Kidney capillary endothelial cell (primary cell): ENCODE results near the gene GP5.

Experiments used
- DNase-seq: peaks from one replicate; pipeline ENCODE4 v3.0.0-alpha.2; 2018; ENCODE audit warnings: low spot score

GP5 gene

DNA sequence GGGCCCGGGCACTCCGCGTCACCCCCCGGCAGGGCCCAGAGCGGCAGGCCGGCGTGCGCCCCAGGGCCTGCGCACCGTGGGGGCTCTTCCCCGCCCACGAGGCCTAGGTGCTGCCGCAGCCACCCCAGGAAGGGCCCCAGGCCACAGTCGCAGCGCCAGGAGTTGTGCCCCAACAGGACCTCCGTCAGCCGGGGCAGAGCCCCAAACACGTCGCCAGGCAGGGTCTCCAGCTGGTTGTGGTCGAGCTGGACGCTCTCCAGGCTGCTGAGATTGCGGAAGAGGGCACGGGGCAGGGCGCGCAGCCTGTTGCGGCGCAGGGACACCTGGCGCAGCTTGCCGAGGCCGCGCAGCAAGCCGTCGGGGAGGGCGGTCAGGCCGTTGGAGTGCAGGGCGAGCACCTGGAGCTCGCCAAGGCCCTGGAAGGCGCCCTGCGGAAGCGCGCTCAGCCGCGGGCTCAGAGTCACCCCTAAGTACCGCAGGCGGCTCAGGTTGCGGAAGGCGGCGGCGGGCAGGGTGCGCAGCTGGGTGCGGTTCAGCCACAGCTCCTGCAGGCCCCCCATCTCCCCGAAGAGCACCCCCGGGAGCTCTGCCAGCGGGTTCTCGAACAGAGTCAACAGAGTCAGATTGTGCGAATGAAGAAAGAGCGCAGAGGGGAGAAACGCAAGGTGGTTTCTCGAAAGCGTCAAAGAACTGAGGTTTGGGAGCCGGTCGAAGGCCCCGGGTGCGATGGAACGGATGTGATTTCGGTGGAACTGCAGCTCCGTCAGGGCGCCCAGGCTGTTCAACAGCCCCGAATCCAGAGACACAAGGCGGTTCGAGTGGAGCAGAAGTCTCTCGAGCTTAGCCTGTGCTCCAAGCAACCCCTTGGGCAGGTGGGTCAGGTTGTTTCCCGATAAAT, 2.0 kb downstream of the GP5 start:
- no peak for DNase-seq

DNA sequence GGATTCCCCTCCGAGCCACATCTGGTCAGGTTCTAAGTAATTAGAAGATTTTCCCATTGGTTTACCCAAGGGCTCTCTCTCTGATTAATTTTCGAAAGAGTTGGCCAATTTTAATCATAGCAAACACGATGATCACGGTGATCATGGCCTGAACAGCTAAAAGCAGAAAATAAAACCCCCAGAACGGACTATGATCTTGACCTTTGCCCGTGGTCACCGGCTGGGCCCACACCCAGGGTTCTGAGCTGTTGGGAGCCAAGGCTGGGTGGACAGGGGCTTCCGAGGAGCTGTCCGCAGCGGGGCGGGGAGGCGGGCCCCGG, 2.6 kb downstream of the GP5 start:
- DNase-seq: no peak

DNA sequence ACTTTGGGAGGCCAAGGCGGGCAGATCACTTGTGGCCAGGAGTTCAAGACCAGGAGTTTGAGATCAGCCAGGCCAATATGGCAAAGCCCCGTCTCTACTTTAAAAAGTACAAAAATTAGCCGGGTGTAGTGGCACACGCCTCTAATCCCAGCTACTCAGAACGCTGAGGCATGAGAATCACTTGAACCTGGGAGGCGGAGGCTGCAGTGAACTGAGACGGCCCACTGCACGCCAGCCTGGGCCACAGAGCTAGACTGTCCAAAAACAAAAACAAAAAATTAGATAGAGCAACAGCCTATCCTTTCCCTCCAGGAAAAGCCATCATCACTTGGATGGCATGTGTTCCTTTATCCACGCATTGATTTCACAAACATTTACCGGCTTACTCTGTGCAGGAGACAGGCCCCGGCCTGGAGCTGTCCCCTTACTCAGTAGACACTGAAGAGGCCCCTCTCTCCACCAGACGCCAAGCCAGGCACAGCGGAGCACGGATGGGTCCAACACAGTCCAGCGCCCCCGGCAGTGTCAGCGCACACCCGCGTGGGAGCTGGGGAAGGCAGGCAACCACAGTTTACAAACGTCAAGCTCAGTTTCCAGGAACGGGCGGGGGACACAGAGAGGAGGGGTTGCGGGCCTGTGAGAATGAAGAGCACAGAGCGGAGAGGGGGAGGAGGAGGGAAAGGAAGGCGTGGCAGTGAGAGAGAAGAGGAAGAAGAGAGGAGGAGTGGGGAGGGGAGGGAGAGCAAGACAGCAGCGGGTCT, 3.1 kb downstream of the GP5 start:
- no peak for DNase-seq

DNA sequence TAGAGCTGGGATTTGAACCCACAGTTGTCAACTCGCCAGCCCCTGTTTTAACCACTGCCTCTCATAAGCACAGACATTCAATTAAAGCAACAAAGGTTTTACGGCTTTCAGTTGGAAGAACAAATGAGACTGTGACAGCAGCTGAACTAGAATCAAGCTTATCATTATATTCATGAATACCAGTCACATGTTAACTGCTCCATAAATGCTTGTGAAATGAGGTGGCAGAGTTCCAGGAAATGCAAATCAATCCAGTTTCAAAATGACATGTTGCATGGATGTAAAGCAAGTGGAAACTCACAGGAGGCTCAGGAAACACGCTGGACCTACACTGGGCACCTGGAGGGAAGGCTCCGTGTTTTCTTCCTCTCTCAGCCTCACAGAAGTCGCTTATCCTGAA, 3.9 kb downstream of the GP5 start:
- DNase-seq: no peak

DNA sequence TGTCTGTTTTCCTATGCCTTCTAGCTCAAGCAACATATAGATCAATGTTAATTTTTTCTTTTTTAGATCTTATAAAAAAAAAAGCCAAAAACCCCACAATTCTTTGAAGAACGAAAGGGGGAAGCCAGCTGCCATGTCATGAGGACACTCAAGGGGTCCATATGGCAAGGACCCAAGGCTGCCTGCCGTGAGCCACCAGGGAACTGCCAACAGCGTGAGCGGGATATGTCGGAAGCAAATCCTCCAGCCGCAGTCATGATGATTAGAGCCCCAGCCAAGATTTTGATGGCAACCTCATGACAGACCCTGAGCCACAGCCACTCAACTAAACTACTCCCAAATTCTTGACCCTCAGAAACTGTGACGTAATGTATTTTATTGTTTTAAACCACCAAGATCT, 6.5 kb downstream of the GP5 start:
- no peak for DNase-seq

DNA sequence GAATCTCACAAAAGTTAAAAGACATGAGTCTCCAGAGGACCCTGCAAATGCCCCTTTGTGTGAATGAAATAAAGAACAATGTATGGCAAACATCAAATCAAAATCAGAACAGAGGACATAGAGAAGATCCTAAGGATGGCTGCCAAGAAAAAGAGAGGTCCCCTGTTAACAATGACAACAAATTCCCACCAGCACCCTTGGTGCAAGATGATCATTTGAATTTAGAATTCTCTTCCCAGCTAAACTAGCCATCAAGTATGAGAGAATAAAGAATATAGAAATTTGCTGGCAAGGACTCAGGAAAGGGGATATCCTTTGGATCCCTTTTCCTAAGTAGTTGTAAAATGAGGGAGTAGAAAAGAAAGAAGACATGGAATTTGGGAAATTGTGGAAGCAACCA, 8.2 kb downstream of the GP5 start:
- no peak for DNase-seq

DNA sequence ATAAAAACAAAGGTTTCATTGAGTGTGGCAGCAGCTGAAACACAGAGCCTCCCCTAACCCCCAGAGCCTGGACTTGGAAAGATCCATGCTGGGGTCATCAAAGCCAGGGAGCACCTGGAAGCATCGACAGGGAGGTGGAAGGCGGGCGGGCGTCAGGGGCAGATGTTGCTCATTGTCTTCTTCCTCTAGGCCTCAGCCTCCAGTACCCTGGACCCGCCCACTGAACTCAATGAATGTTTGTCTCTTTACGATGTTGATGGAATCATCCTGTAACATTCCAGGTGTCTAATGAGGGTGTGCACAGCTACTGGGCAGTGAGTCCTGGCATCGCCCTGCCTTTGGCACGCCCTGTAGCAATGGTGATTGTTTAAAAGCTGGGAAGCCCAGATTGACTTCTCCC, 9.8 kb downstream of the GP5 start:
- no peak for DNase-seq

DNA sequence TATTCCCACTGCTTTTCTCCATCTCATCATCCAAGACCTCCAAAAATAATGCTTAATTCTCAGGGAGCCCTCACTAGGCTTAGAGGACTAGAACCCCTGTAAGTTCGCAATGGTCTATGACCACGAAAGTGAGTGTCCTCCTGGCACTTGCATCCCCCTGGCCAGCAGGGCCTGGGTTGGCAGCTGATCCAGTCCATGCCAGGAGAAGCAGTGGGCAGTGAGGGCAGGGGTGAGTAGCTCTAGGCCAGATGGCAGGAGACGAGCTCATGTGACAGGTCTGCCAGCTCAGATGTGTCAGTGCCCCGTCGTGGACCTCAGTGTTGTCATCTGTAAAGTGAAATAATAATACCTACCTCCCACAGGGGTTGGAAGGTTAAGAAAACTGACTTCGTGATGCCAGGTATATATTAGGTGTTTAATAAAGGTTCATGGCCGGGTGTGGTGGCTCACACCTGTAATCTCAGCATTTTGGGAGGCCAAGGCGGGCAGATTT, 11.1 kb downstream of the GP5 start:
- no peak for DNase-seq

DNA sequence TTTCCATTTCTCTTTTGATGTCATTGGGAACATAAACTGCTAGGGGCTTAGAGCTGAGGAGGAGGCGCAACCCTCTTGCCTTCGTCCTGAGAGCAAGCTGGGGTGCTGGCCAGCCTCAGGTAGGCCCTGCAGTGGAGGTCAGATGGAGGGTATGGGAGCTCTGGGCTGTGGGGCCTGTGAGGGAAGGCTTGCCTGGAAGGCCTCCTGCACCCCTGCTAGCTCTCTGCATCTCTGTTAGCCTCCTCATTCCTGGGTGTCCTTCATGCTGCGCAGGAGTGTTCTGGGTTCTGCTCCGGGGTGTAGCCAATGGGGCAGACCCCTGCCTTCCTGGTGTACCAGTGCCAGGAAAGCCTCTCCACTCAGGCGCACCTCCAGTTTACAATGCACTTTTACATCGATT, 11.8 kb downstream of the GP5 start:
- DNase-seq: no peak

DNA sequence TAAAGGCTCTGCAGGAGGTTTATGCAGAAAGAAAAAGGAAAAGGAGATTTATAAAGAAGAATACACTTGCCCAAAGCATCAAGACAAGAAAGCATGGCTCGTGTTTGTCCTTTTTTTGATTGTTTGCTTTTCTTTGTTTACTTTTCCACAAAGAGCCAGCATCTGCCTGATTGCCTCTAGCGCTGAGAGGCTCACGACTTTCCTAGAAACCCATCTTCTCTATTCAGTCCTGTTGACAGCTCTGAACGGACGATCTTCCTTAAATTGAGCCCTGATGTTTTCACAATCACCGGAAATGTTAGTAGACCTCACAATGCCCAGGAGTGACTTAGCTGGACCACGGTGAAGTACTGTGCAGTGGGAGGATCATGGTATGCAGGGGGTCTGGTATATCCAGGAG, 12.4 kb downstream of the GP5 start:
- no peak for DNase-seq

DNA sequence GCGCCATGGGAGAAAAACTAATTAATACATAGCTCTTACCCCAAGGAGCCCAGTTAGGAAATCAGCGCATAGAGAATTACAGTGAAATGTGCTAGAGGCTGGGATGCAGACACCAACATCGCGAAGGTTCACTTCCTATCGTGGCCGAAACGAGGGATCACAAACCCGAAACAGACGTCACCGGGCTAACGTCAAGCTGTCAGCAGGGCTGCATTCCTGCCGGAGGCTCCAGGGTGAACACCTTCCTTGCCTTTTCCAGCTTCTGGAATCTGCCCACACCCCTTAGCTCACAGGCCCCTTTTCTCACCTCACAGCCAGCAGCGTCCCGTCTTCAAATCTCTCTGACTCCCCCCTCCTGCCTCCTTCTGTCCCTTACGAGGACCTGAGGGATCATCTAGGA, 13.0 kb downstream of the GP5 start:
- no peak for DNase-seq

DNA sequence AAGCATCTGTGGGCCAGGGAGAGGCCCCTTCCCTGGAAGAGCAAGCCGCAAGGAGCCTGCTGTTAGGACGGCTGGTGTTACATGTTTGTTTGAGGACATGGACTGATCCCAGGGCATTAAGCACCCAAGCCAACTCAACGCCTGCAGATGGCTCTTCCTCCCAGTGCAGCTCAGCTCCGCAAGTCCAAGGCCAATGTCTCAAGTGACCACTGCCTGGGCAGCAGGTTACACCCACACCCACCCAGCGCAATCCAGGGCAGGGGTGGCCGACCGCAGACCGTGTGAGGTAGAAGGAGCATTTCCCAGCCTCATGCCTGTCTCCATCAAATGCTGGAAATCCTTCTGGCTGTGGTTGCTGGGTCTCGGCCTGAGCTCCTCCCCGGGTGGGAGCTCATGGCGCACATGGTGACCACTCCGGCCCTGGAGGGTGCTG, 14.5 kb downstream of the GP5 start:
- DNase-seq: no peak

DNA sequence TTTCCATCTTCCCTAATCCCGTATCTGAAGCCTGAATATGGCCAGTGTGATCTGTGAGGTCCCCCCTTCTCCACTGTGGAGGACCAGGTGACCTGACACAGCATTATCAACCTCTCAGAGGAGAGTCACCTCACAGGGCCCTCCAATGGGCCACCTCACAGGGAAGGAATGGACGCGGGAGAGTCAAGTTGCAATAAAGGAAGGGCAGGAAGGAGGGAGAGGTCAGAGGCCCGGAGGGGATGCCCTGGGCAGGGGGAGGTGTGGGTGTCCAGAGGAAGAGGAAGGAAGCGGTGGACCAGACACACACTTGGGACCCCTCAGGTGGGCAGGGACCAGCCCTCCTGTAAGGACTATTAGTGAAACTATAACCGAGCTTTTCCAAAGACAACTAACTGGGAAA, 14.9 kb downstream of the GP5 start:
- DNase-seq: no peak

DNA sequence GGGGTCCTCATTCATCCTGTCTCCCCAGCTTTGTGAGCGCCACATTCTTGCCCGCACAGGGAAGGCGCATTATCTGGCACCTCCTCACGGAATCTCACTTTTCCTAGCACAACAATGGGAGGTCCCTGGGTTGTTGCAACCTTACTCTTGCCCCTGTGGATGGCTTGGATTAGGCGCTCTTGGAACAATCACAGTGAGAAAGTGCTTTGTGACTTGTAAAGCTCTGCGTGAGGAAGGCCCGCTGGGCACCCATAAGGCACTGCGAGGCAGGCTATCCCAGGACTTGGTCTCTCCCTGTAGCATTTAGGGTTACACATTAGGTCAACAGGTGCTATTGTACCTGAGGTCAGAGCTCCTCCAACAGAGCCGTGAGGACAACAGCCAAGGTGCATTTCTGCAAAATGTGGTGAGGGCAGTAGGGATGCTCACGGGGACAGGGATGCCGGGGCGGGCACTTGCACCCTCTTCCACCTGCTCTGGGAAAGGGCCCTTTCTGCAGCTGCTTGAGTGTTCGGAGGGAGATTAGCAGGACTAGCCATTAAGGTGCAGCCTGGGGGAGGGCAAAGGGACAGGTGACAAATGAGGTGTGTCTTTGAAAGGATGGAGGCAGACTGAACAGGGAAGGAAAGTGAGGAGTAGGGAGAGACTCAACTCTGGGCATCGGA, 15.7 kb downstream of the GP5 start:
- DNase-seq: no peak

DNA sequence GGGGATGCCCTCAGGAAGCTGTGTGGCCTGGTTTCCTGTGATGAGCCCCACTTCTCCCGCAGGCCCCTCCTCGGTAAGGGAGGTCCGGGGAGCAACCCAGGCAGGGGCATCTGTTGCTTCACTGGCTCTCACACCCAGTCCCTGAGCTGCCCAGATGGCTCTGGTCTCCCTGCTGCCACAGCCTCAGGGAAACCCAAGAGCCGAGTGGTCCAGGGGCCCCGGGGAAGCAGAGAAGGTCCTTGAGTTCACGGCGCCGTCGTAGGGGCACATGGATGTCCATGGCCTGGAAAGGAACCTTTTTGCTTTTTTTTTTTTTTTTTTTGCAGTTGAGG, 16.2 kb downstream of the GP5 start:
- no peak for DNase-seq

DNA sequence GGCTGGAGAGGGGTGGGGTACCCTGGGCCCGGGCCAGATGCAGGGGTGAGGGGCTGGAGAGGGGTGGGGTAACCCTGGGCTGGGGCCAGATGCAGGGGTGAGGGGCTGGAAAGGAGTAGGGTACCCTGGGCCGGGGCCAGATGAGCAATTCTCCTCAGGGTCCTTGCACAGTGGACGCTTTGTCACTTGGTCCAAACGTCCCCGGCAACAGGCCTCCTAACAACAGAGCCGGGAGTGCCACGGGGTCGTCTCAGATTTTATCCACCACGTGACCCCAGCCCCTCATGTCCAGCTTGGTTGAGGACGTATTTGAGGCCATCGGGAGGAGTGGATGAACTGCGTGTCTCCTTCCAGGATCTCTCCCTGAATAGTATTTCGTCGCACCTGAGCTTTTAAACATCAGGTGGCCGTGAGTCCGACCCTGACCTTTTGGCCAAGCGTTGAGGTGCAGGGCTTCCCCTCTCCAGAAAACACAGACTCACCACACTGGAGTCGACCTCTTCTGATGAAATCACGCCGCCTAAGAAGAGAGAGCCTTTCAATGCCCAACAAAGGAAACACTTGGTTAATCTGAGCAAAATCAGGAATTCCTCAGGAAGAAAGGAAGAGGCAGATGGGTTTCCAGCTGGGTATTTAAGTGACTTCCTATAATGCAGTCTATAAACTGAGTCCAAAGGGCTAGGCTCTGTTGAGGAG, 16.7 kb downstream of the GP5 start:
- DNase-seq: no peak

DNA sequence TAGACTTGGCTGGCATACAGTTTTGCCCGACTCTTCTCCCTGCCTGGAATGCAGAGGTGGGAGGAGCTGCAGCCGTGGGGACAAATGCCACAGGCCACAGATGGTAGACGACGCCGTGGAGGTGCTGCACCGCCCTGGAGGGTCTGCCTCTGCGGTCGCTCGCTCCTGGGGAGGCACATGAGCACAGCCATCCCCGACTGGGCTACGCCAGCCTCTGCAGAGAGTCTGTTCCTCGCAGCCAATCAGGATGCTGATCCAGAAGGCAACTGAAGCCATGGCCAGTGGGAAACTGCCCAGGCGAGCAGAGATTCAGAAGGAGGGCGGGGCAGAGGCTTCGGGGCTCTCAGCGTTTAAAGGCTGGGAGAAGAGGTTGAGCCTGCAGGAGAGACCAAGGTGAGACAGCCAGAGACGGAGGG, 17.6 kb downstream of the GP5 start:
- no peak for DNase-seq

DNA sequence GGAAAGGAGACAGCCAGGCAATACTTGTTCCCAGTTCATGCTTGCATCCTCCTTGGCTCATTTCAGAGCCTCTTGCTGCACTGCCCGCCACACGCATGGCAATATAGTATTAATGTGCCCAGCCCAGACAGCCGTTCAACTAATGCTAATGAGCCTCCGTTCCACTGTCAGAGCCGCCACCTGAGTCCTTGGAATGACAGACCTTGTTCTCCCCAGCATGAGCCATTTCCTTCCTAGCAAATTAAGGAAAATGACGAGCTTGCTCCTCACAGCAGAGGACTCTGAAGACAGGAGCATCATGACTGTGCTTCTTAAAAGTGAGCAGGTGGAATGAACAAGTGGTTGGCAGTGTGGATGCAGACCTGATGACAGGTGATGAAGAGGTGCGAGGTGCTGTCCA, 18.7 kb downstream of the GP5 start:
- peak; percentile 50 for DNase-seq

DNA sequence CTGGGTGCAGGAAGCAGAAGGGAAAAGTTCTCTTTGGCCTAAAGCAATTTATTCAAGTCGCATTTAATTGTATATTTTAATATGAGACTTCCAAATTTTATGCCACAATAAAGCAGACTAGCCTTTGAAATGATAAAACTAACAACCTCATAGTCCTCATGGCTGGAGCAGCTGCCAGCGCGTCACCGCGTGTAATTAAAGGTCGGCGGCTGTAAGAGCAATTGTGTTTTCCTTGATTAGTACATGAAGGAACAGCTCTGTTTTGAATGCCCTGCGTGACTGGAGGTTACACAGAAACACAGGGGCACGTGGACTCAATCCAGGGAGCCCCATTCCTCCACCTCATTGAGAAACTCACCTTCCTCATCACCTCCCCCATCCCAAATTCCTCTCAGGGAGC, 19.4 kb downstream of the GP5 start:
- DNase-seq: no peak

DNA sequence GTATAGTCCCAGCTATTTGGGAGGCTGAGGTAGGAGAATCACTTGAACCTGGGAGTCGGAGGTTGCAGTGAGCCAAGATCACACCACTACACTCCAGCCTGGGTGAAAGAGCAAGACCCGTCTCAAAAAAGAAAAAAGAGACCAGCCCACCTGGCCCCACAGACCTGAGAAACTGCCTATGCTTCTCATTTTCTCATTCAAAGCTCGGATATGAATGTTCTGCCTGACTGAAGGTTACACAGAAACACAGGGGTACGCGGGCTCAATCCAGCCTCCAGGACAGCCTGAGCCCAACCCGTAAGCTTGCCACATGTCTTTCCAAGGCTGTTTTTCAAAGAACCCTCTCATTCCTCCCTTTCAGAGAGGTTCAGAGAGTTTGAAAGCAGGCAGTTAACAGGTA, 19.8 kb downstream of the GP5 start:
- DNase-seq: no peak

DNA sequence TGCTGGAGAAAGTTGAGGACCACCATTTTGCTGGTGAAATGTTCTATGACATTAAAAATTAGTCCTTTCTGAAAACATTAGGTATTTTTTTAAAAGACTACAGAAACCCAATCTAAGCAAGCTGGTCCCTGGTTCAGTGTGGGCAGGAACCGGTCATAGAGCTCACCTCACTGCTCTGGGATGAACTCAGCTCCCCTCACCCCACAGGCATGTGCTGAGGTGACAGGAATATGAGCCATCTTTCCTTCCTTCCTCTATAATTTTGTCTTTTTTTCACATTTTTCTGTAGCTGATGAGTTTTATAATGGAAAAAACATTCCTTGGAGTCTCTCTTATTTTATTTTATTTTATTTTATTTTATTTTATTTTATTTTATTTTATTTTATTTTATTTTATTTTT, 21.4 kb downstream of the GP5 start:
- no peak for DNase-seq

DNA sequence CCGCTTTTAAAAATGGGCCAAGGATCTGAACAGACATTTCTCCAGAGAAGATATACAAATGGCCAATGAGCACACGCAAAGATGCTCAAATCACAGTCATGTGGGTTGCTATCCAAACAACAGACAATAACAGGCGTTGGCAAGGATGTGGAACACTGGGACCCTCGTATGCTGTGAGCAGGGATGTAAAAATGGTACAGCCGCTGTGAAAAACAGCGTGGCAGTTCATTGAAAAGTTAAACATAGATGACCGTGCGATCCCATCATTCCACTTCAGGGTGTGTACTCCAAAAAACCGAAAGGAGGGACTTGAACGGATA, 22.9 kb downstream of the GP5 start:
- DNase-seq: no peak
